Spleen (tissue), 7 donors: Measurements from ENCODE around the gene HOXD13.

ENCODE experiments used
- CTCF ChIP-seq, 11 experiments: fragments of 200-600 bp in 7 of 11; fragments of 450-650 bp in 4 of 11; sonication (generic) in 4 of 11; IDR thresholded peaks in 8 of 11; conservative IDR thresholded peaks in 3 of 11; 1 replicate in 7 of 11; 2 replicates in 4 of 11; pipeline versions ENCODE4 v1.4.0 to v1.8.0; 2016 to 2021; ENCODE audit warnings: antibody characterized with exemption in 11 of 11, inconsistent platforms in 4 of 11, mild to moderate bottlenecking in 1 of 11
- POLR2A ChIP-seq, 3 donors: fragments of 450-650 bp; IDR thresholded peaks; one replicate each; pipeline ENCODE4 v1.5.1; 2017; ENCODE audit warnings: antibody characterized with exemption in 3 of 3, mild to moderate bottlenecking in 1 of 3
- POLR2AphosphoS5 ChIP-seq, 3 donors: sonication (generic); formaldehyde crosslinking; IDR thresholded peaks; one replicate each; pipeline ENCODE4 v1.5.1; 2017; ENCODE audit warnings: antibody characterized with exemption in 3 of 3
- donor health status: DM: no; HTN: no; CAD: no; lungs with moderate emphysema.
- donor health status: DM: no; HTN: no; CAD: no.
- donor health status: DM: no; HTN: no; CAD: no.

- TF ChIP-seq CTCF (IDR thresholded peaks at IDR 0.05 in 8 of 11, conservative IDR thresholded peaks at IDR 0.05 in 3 of 11), result no peak
- TF ChIP-seq POLR2A (IDR thresholded peaks at IDR 0.05), result no peak
- no peak for TF ChIP-seq POLR2AphosphoS5 (IDR thresholded peaks at IDR 0.05)
Measured at GRCh38 chr2:176083796-176084261, 8.7 kb upstream of the HOXD13 start, which contains the start of gene EVX2.
